ENCODE data around the gene TSKU. TPM values are rescaled to one million over a fixed set of nuclear protein-coding genes. Genes with fewer than 3 reads are reported as not detected.
A peak's percentile ranks its signal among the peaks of the same experiment; 100 is the strongest.

Gene TSKU
- polyA plus RNA-seq, 3 donors: not detected

GRCh38 chr11:76769645-76770586, 13.2 kb upstream of the TSKU start:
- H3K4me1 Mint-ChIP-seq: peaks cover 46% of the 10 kb centered on the region
- no peak for TF ChIP-seq CTCF (IDR thresholded peaks at IDR 0.05)
- H3K4me2 ChIP-seq (replicated peaks; ENCODE audit: extremely low read depth, low read length, poor library complexity, severe bottlenecking): no peak overlapping the region
- peaks cover 0 to 8% (median 2%) of the 10 kb centered on the region in 7 donors for H3K9me3 Mint-ChIP-seq
- H3K27me3 ChIP-seq (ENCODE audit: control insufficient read depth in 2 of 2, insufficient read depth in 2 of 2, low read length in 2 of 2): peaks cover 2 to 23% of the 10 kb centered on the region in 2 donors
- H3K9me3 ChIP-seq (replicated peaks in 1 of 2; ENCODE audit: control insufficient read depth in 1 of 2, insufficient read depth in 1 of 2, low read length in 2 of 2): peaks cover 0 to 3% of the 10 kb centered on the region in 2 donors
- H3K27ac Mint-ChIP-seq: no peak overlapping the region
- H3K79me2 ChIP-seq (ENCODE audit: insufficient read depth, low read length): no peaks in the 10 kb centered on the region
- H3K27ac ChIP-seq (ENCODE audit: low read depth in 1 of 2, low read length in 2 of 2): no peak overlapping the region
- no peak for DNase-seq
- no peak overlapping the region for H2AFZ ChIP-seq (ENCODE audit: insufficient read depth, low read depth, low read length, poor library complexity, severe bottlenecking)
- peak overlapping the region in 1 of 2 donors; percentile 76 for H3K4me3 Mint-ChIP-seq
- H3K9ac ChIP-seq (ENCODE audit: insufficient read depth, low read length, poor library complexity, severe bottlenecking): no peak overlapping the region
- H3K27me3 Mint-ChIP-seq (ENCODE audit: low read depth in 3 of 3): peaks cover 45 to 73% (median 48%) of the 10 kb centered on the region in 3 donors
- peaks cover 0 to 7% of the 10 kb centered on the region in 2 donors for H3K36me3 Mint-ChIP-seq
- WGBS (ENCODE audit: insufficient coverage): 44% methylated on average over 6 of the region's 13 CpGs
- no peaks in the 10 kb centered on the region for H4K20me1 ChIP-seq (ENCODE audit: insufficient read depth, low read length)
- no peaks in the 10 kb centered on the region for H3K36me3 ChIP-seq (replicated peaks in 1 of 2; ENCODE audit: control insufficient read depth in 1 of 2, insufficient read depth in 2 of 2, low read length in 2 of 2)
- intact Hi-C loops (cut with micrococcal nuclease): no loop called here
- no peak overlapping the region for H3K4me3 ChIP-seq (replicated peaks in 1 of 3; ENCODE audit: low read depth in 2 of 3, low read length in 3 of 3)
- peaks cover 26 to 31% of the 10 kb centered on the region in 2 donors for H3K4me1 ChIP-seq (ENCODE audit: control insufficient read depth in 1 of 2, insufficient read depth in 2 of 2, low read length in 2 of 2)

- Mint-ChIP-seq H3K27me3 (ENCODE audit: low read depth in 3 of 3) (peaks cover 39 to 69% (median 45%) of the 10 kb centered on the region in 3 donors), H3K4me3 (peak overlapping the region in 1 of 2 donors; percentile 76)
- no peak for DNase-seq
Measured at GRCh38 chr11:76770642-76771445, 12.3 kb upstream of the TSKU start.

More at GRCh38 chr11:76770642-76771445, 12.3 kb upstream of the TSKU start:
- no peak overlapping the region for H2AFZ ChIP-seq (ENCODE audit: insufficient read depth, low read depth, low read length, poor library complexity, severe bottlenecking)
- 88% methylated on average over 5 of the region's 6 CpGs for WGBS (ENCODE audit: insufficient coverage)
- peaks cover 2 to 17% of the 10 kb centered on the region in 2 donors for H3K27me3 ChIP-seq (ENCODE audit: control insufficient read depth in 2 of 2, insufficient read depth in 2 of 2, low read length in 2 of 2)
- H3K9me3 Mint-ChIP-seq: peaks cover 3 to 17% (median 11%) of the 10 kb centered on the region in 7 donors
- H3K9me3 ChIP-seq (replicated peaks in 1 of 2; ENCODE audit: control insufficient read depth in 1 of 2, insufficient read depth in 1 of 2, low read length in 2 of 2): peaks cover 5 to 9% of the 10 kb centered on the region in 2 donors
- TF ChIP-seq CTCF (IDR thresholded peaks at IDR 0.05): no peak
- H3K4me3 ChIP-seq (replicated peaks in 1 of 3; ENCODE audit: low read depth in 2 of 3, low read length in 3 of 3): no peak overlapping the region
- H3K9ac ChIP-seq (ENCODE audit: insufficient read depth, low read length, poor library complexity, severe bottlenecking): no peak overlapping the region
- H3K36me3 ChIP-seq (replicated peaks in 1 of 2; ENCODE audit: control insufficient read depth in 1 of 2, insufficient read depth in 2 of 2, low read length in 2 of 2): no peaks in the 10 kb centered on the region
- H3K79me2 ChIP-seq (ENCODE audit: insufficient read depth, low read length): no peaks in the 10 kb centered on the region
- peaks cover 42% of the 10 kb centered on the region for H3K4me1 Mint-ChIP-seq
- H3K36me3 Mint-ChIP-seq: peaks cover 0 to 7% of the 10 kb centered on the region in 2 donors
- no peak overlapping the region for H3K27ac ChIP-seq (ENCODE audit: low read depth in 1 of 2, low read length in 2 of 2)
- peaks cover 26 to 31% of the 10 kb centered on the region in 2 donors for H3K4me1 ChIP-seq (ENCODE audit: control insufficient read depth in 1 of 2, insufficient read depth in 2 of 2, low read length in 2 of 2)
- H3K4me2 ChIP-seq (replicated peaks; ENCODE audit: extremely low read depth, low read length, poor library complexity, severe bottlenecking): no peak overlapping the region
- intact Hi-C loops (cut with micrococcal nuclease): no loop called here
- no peak overlapping the region for H3K27ac Mint-ChIP-seq
- H4K20me1 ChIP-seq (ENCODE audit: insufficient read depth, low read length): no peaks in the 10 kb centered on the region

Data from CD14-positive monocyte (primary cell).